ENCODE data around the gene OPRM1.
A peak's percentile ranks its signal among the peaks of the same experiment; 100 is the strongest.

OPRM1 gene

DNA sequence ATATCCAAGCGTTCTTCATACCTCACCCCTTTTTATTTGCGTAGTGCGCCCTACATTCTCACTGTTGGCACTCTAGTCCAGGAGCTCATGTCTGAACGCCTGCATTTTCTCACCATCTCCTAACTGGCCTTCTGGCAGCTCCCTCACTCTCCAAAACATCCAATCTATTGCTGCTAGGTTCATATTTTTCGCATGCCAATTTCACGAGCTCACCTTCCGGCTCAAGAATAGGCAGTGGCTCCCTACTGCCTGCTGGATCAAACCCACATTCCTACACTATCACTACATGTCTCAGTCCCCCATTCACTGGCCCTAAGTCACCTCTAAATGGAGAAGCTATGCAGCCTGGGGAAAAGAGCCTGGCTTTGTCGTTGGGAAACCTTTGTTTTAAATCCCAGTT is 202.5 kb downstream of the OPRM1 start:
- no peak for DNase-seq (ENCODE audit: low spot score)

DNA sequence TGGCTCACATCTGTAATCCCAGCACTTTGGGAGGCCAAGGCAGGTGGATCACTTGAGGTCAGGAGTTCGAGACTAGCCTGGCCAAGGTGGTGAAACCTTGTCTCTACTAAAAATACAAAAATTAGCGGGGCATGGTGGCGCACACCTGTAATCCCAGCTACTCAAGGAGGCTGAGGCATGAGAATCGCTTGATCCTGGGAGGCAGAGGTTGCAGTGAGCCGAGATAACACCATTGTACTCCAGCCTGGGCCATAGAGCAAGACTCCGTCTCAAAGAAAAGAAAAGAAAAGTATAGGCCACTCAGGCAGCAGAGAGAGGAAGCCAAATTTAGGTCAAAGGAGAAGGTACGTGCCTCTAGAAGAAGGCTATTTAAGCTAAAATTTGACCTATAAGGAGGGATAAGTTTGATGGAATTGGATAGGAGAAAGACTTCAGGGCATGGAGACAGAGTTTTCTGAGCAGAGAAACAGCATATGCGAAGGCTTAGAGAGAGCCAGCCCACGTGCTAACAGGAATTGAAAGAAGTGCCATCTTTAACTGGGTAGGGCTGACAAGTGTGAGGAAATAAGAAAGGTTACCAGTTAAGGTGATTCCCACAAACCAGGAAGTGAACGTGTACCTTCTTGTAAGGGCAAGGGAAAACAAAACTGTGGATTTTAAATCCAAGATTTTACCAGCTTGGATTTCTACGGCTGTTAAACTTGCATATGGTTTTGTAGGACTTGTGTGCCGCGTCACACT is 203.7 kb downstream of the OPRM1 start:
- no peak for DNase-seq (ENCODE audit: low spot score)

DNA sequence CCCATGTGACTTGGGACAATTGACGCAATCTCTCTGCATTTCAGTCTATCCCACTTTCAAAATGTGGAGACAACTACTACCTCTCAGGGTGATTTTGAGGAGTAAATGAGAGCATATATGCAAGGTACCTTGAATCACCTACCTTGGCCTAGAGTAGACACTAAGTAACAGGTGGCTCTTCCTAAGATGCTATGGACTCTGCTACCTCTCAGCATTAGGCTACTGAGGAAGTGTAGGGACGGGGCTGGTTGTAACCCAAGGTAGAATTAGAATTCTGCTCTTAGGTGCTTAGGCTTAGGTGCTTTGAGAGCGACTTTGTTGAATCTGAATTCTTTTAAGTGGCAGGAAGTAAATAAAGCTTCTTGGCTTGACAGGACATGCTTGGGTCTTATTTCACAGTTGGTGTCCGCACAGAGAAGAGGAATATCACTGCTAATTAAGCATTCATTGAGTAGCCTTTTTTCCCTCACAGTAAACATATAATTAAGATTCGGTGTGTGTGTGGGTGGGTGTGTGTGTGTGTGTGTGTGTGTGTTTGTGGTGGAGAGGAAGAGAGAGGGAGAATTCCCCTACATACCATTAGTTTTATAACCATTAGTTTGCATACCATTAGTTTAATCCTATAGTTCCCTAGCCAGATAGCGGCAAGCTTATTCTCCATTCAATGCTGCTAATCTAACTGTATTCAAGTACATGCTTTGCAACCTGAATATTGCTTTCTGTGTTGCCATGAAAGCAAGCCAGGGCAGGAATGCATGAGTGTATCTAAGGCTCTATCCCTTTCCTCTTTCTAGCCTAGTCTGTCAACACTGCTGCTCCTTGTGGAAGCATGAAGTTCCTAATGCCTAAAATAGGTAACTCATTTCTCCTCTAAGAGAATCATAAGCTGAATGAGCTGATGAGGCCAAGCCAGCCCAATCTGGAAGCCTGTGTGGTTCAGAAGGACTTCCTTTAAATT is 205.0 kb downstream of the OPRM1 start:
- DNase-seq (ENCODE audit: low spot score) = no peak

DNA sequence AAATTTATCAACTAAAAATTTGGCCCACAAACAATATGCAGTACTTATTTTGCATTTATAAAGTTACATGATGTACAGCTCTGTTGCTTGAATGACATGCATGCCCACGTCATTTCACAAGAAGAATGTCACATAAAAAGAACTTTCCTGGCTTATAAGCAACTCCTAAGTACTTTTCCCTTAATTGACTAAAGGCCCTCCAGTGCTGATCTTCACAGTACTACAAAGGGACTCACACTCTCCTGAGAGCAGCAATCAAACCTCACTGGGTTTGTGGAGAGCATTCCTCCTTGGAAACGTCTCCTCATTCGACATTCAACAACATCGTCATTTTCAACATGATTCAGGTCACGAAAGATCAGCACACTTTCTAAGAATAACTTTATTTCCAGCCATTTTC is 206.5 kb downstream of the OPRM1 start:
- no peak for DNase-seq (ENCODE audit: low spot score)

DNA sequence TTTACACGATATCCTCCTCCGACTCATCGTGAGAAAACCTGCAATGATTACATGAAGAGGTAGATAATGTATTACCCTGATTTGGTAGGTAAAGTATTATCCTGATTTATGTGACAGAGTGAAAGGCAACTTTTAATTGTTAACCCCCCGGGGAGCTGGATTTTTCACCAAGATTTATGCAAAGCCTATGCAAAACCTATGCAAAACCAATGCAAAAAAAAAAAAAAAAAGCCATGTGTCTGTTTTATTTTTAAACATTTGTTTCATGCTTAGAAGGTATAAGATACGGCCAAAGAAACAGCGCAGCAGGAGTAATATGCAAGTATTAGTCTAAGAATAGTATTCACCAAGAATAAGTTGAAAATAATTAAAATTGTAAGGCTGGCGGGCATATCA is 207.7 kb downstream of the OPRM1 start:
- no peak for DNase-seq (ENCODE audit: low spot score)

DNA sequence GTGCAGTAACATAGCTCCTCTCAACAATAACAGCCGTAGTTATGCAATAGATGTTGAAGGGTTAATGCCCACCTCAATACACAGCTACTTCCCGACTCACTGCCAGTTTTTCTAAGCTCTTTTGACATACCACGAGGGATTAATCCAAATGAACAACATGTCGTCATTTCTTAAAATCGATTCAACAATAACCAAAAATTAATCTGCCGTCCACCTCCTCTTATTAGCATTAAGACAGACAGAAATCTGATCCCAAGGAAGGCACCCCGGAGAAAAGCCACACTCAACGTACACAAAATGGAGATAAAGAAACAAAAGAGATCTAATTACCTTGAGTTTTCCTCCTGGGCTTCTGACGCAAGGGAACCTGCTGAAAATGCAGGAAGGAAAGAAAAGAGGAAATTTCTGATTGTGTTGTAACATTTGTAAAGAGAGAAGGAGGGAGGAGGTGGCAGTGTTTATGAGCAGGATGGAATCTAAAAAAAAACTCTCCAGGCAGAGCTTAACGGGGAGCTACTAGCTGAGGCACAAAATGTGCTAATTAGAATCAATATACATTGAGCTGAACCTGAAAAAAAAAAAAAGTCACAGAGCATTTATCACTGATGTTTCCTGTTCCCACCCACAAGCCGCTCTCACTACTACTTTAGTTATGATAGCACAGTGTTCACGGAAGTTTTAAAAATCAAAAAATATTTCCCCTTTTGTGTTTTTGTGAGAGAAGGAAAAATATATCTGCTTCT is 208.2 kb downstream of the OPRM1 start:
- DNase-seq (ENCODE audit: low spot score) = no peak

DNA sequence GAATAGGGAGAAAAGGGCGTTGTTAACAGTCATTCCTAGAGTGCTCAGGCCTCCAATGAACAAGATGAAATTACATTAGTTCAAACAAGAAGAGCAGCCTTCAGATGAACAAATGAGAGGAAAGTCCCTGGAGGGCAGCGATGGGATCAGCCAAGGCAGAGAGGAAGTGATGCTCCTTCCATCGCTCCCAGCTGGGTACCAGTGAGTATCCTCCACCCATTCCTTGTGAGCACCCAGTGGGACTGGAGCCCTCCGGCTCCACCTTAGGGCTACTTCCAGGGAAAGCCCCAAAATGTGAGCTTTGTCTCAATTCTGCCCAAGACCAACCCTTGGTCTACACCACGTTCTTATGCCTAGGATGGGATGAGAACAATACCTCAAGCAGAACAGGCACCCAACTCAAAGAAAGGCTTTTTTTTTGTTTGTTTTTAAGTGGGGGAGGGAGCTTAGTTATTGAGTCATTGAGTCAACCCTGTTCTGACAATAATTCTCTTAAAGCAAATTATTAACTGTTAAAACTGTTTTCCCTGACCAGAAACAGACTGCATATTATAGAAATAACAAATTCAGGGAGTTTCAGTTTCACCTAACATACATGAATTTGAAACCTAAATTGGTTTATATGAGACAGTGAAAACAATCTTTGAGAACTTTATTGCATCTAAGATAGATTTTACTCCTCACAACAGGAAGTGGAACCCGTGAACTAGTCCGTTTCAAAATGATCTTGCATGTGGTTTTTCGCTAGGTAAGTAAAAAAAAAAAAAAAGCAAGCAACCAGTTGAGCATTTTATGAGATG is 210.7 kb downstream of the OPRM1 start:
- no peak for DNase-seq (ENCODE audit: low spot score)

DNA sequence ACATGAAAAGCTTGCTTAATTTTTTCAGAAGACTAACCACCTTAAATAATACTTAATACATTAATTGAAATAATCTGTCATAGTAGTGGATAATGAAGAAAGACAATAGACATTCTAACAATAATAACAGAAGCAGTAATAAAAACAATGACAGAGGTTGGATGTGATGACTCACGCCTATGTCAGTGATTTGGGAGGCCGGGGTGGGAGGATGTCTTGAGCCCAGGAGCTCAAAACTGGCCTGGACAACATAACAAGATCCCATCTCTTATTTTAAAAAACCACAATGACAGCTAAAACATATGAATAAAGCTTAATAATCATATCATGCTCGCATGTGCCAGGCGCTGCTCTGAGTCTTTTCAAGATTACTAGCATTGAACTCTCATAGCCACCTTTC is 212.1 kb downstream of the OPRM1 start:
- no peak for DNase-seq (ENCODE audit: low spot score)

DNA sequence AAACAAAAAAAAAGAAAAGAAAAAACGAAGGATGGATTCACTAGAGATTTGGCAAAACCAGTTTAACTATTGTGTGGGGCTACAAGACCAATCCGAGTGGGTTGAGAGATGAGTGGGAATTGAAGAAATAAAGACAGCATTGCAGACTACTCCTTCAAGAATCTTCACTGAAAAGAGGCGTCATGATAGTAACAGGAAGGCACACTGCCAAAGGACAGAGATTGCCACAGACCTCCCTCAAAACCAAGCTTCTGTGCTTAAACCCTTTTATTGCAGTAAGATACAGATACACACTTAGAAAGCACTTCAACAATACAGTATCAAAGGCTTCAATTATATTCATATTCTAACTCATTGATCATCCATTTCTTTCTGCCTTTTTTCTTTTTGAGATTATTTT is 213.6 kb downstream of the OPRM1 start:
- no peak for DNase-seq (ENCODE audit: low spot score)

DNA sequence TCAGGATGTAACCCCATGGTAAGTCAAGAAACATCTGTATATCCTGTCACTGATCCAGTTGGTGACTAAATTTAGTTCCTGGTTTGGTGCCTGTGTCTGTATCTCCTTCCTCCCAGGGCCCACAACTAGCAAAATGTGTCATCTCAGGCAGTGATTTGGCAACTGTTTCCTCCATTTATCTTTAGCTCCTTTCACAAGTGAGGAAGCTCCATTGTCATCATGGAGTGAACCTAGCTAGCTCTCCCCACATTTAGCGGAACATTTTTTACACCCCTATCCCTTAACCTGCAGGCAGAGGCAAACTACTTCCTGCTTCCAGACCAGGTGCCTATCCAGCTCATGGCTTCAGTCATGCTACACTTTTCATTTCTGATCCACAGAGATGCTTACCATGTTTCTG is 218.0 kb downstream of the OPRM1 start:
- DNase-seq (ENCODE audit: low spot score) = no peak

DNA sequence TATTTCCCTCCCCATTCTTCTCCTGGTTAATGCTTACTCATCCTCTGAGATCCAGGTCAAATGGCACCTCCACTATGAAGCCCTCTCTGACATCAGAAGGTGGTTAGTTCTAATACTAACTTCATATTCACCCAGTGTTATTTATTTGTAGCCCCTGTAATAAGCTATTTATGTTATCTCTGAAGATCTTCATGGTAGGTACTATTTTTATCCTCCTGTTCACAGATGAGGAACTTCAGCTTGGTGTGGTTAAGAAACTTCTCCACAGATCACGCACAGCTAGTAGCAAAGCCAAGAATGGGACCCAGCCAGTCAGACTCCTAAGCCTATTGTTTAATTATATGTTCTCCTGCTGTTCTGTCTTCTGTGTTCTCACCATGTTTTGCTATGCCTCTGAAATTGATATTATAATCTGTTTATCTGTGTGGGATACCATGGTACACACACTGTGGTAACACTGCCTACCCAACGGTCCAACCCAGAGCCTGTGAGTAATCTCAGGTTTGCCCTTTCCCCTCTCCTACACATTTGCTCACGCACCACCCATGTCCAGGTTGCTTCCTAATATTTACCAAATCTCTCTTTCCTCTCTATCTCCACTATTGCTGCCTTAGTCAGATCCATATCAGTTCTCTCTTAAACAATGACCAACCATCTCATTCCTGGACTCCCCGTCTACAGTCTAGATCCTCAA is 219.2 kb downstream of the OPRM1 start:
- no peak for DNase-seq (ENCODE audit: low spot score)

DNA sequence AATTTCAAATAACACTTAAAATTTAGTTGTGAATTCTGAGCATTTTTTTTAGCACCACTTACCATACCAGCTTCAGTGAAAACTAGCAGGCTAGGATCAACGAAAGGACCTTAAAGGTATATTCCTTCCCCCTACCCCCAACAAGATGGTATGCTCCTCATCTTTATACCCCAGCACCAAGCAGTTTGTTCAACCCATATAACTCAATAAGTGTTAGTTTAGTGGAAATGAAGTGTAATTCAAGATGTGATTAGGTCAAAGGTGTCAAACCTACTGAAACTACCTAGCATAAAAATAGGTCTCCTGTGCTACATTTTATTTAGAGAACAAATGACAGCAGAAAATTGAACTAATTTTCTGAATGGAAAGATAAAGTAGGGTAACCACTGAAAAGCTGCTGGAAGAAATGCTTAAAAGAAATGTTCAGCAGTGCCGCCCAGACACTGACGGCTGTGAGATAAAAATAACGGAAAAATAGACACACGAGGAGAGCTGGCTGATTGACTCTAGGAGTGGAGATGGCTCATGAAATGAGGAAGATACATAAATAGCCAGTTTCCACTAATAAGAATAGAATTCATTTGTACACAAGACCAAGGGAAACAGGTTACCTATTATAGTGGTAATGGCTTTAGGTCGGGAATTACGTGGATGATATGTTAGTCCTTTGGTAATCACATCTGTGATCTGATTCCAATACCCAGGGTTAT is 222.8 kb downstream of the OPRM1 start:
- DNase-seq (ENCODE audit: low spot score) = no peak

DNA sequence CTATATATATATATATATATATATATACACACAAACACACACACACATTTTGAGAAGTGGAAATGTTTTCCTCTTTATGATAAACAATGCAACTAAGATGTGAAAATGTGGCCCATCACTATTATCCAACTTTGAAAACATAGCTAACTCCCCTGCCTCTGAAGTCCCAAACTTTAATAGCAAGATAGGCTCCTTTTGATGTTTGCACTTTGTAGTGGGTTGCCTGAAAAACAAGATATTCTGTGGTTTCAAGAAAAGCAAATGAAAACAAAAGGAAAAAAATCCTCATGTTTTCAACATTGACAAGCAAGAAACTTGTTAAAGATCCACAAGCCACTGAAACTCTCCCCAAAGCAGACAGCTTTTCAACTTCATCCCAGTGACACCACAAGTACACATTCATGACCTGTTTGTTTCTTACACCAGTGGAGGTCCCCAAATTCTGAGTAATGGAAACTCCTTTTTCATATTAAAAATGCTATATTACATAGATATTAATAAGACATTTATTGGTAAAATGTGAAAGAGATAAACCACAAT is 227.6 kb downstream of the OPRM1 start:
- no peak for DNase-seq (ENCODE audit: low spot score)

DNA sequence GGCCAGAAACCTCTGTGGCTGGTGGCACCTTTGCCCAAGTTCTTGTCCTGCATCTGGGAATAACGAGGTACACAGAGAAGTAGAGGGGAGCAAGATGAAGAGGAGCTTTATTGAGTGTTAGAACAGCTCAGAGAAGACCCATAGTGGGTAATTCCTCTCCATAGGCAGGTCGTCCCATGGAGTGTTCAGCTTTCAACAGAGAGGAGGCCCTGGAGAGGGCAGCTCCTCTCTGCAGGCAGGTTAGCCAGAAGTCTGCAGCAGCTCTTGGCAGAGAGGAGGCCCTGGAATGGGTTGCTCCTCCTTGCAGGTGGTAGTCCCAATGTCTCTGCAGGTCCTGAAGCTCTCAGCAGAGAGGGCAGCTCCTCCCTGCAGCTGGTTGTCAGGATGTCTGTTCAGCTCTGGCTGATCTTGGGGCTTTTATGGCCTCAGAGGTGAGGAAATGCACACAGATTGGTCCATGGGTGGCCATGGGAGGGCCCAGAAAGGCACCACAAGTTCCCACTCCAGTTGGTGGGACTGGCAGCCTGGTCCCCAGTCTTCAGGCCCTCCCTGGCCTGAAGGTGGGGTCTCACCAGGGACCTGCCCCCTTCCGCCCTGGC is 228.6 kb downstream of the OPRM1 start:
- DNase-seq (ENCODE audit: low spot score) = no peak

DNA sequence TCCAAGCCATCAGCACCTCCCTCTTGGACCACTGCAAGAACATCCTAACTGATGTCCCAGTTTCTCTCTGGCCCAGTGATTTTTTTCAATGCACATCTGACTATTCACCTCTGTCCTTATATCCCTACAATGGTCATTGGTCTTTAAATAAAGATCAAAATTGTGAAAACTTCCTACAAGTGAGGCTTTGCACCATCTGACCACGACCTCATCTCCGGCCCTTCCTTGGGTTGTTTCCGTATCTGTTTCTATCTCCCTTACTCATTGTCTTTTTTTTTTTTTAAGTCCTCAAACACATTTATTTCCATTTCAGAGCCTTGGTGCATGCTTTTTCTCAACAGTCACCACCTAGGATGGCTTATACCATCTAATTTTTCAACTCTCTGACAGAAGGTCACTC is 229.4 kb downstream of the OPRM1 start:
- no peak for DNase-seq (ENCODE audit: low spot score)

DNA sequence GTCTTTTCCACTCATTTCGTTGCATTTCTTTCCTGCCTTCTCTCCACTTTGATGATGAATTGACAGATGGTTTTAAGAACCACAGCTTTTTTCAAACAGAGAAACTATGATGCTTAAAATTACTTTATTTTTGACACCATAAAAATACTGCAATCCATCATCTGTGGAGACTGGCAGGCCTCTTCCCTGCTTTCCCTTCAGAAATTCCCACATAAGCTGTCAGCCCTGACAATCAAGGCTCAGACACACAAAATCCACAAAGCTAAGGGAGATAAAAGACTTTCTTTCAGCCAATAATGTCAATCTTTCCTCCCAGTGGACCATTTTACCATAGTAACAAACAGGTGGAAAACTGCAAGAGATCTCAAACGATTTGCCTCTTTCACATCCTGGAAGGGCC is 235.1 kb downstream of the OPRM1 start:
- no peak for DNase-seq (ENCODE audit: low spot score)

DNA sequence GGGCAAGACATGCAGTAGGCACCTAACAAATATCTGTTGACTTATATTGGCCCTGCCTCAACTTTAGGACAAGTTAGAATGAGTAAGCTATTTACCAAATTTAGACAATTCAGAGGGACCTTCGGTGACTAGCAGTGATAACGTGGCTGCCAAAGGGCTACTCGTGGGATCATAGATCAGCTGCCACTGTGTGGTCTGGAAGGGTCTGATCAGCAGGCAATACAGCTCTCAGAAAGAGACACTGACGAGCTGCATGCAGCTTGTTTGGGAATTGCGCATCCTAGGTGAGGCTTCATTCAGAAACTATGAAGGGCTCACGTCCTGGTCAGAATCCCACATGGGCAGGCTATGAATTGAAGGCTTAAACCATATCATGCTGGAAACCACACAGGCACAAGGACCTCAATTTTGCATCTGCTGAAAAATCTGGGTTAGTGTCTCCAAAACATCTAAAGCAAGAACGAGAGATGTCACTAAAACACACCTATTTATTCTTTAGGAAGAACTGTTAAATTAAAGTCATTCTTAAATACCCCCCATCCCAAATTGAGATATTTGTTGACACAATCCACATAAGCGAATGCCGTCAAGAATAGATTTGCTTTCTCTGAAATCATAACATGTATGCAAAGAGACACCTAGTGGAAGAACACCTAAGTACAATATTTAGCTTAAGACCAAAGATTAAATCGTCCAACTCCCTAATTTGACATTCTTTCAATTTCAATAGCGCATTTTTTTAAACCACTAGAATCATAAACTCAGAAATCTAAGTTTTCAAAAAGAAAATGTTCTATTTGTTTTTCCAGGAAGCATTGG is 238.0 kb downstream of the OPRM1 start:
- DNase-seq (ENCODE audit: low spot score) = peak; percentile 55

DNA sequence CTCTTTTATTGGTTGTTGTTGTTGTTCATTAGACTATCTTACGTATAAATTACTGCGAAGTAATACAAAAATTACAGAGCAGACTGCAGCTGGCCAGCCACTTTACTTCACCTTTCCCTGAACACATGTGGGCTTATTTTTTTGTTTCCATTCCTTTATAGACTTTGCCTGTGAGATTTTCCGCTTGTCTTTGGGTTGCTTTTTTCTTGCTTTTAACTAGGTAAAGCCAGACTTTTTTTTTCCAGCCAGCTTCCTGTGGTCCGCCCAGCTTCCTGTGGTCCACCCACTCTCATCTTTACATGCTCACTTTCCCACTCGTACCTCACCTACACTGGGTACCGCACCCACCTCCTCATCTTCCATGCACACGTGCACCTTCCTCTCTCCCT is 238.6 kb downstream of the OPRM1 start:
- no peak for DNase-seq (ENCODE audit: low spot score)

DNA sequence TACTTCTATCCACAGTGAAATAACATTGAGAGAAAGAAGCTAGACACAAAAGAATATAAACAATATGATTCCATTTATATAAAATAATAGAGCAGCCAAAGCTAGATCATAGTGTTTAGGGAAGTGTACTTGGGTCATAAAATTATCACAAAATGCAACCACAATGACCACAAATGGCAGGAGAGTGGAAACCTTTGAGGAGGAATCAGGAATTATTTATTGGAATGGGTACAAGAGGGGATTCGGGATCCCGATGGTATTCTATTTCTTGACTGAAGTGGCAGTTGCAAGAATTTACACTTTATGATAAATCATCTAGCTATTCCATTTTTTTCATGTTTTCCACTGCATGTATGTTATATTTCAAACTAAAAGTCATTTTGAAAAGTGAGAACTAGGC is 241.5 kb downstream of the OPRM1 start:
- no peak for DNase-seq (ENCODE audit: low spot score)
